HepG2 (cell line): Measurements from ENCODE around the gene RPTOR.

Experiments
- BCL3 ChIP-seq: sonication (generic); formaldehyde crosslinking; IDR thresholded peaks from 2 replicates; pipeline ENCODE4 v1.5.1; 2020; ENCODE audit warnings: mild to moderate bottlenecking, missing genetic modification reagents, moderate library complexity
- CTCF ChIP-seq: sonication (generic); formaldehyde crosslinking; IDR thresholded peaks from 2 replicates; pipeline ENCODE4 v1.5.0; 2020; ENCODE audit warnings: mild to moderate bottlenecking, missing genetic modification reagents, moderate library complexity
- EP300 ChIP-seq, 3 experiments: sonication (generic) in 1 of 3; formaldehyde crosslinking in 1 of 3; IDR thresholded peaks; 2 replicates each; pipeline versions ENCODE4 v1.5.1 to v1.6.1; 2011 to 2020; ENCODE audit warnings: low read depth in 2 of 3, low read length in 2 of 3, borderline replicate concordance in 1 of 3, improper control_type of control experiment in 1 of 3, mild to moderate bottlenecking in 1 of 3, missing genetic modification reagents in 1 of 3, moderate library complexity in 1 of 3
- NFYB ChIP-seq: sonication (generic); formaldehyde crosslinking; IDR thresholded peaks from 2 replicates; pipeline ENCODE4 v1.4.0; 2020; ENCODE audit warnings: missing genetic modification reagents
- PRDM4 ChIP-seq: sonication (generic); formaldehyde crosslinking; IDR thresholded peaks from 2 replicates; pipeline ENCODE4 v1.9.0; 2021; ENCODE audit warnings: missing genetic modification reagents, borderline replicate concordance
- PRPF4 ChIP-seq: fragments of 200-400 bp; formaldehyde crosslinking; IDR thresholded peaks from 2 replicates; pipeline ENCODE4 v1.6.1; 2016; ENCODE audit warnings: low read length, low read depth; ENCODE audit not compliant: poor library complexity, severe bottlenecking
- TEAD3 ChIP-seq: optimal IDR thresholded peaks from 2 replicates; pipeline ENCODE3; 2016; ENCODE audit warnings: borderline replicate concordance
- TOPORS ChIP-seq: sonication (generic); formaldehyde crosslinking; IDR thresholded peaks from 2 replicates; pipeline ENCODE4 v1.8.0; 2023; ENCODE audit warnings: mild to moderate bottlenecking, missing genetic modification reagents
- ZNF501 ChIP-seq: sonication (generic); formaldehyde crosslinking; IDR thresholded peaks from 2 replicates; pipeline ENCODE4 v1.5.1; 2020; ENCODE audit warnings: mild to moderate bottlenecking, moderate library complexity, missing genetic modification reagents
- ZNF629 ChIP-seq: sonication (generic); formaldehyde crosslinking; conservative IDR thresholded peaks from 2 replicates; pipeline ENCODE4 v1.5.0; 2020; ENCODE audit warnings: missing genetic modification reagents
- ZNF672 ChIP-seq: sonication (generic); formaldehyde crosslinking; IDR thresholded peaks from 2 replicates; pipeline ENCODE4 v1.8.1; 2022; ENCODE audit warnings: missing genetic modification reagents
- ZNF841 ChIP-seq: sonication (generic); formaldehyde crosslinking; IDR thresholded peaks from 2 replicates; pipeline ENCODE4 v1.8.1; 2023; ENCODE audit warnings: missing genetic modification reagents, borderline replicate concordance

GRCh38 chr17:80652756-80653330 is 108.2 kb downstream of the RPTOR start:
- TF ChIP-seq ZNF672 (CRISPR knock-in tag), result no peak
- no peak for TF ChIP-seq PRPF4
- TF ChIP-seq CTCF (CRISPR knock-in tag), result no peak
- TF ChIP-seq ZNF501, result no peak
- TF ChIP-seq BCL3 (CRISPR knock-in tag), result no peak
- TF ChIP-seq NFYB (CRISPR knock-in tag), result no peak
- no peak for TF ChIP-seq EP300 (IDR thresholded peaks at IDR 0.05; ENCODE audit: low read depth in 2 of 2, low read length in 2 of 2)
- TF ChIP-seq EP300 (CRISPR knock-in tag; IDR thresholded peaks at IDR 0.05; ENCODE audit: borderline replicate concordance), result no peak
- no peak for TF ChIP-seq TOPORS (CRISPR knock-in tag)
- no peak for TF ChIP-seq TEAD3
- TF ChIP-seq ZNF841 (CRISPR knock-in tag), result no peak
- no peak for TF ChIP-seq ZNF629
- no peak for TF ChIP-seq PRDM4
